Peyer's patch (tissue), 4 donors: ENCODE results near the gene METTL1. TPM values are rescaled to one million over a fixed set of nuclear protein-coding genes. Genes with fewer than 3 reads are reported as not detected.
A peak's percentile ranks its signal among the peaks of the same experiment; 100 is the strongest.
"Not testable (repeated sequence)": the region's sequence is repeated elsewhere in the genome, so short reads cannot be mapped to it uniquely, and the experiment has no call there.

Experiments used
- DNase-seq, 3 donors: peaks; one replicate each; pipeline ENCODE4 v3.0.0-alpha.2; 2017 to 2019
- H3K27ac ChIP-seq, 4 donors: fragments of 200-600 bp; sonication (generic); one replicate each; pipeline ENCODE4 v1.5.1; 2016 to 2019
- H3K27me3 ChIP-seq, 2 donors: fragments of 200-600 bp; sonication (generic); one replicate each; pipeline ENCODE4 v1.5.1; 2019
- H3K36me3 ChIP-seq, 3 donors: fragments of 200-600 bp; sonication (generic); one replicate each; pipeline ENCODE4 v1.5.1; 2016 to 2019
- H3K4me1 ChIP-seq, 4 donors: fragments of 200-600 bp; sonication (generic); one replicate each; pipeline ENCODE4 v1.5.1; 2016 to 2019
- H3K4me3 ChIP-seq, 4 donors: fragments of 200-600 bp; sonication (generic); 1 replicate in 3 of 4; 2 replicates in 1 of 4; pipeline ENCODE4 v1.5.1; 2016 to 2019; ENCODE audit warnings: mild to moderate bottlenecking in 1 of 4
- H3K9me3 ChIP-seq, 4 donors: fragments of 200-600 bp; sonication (generic); one replicate each; pipeline ENCODE4 v1.5.1; 2016 to 2019; ENCODE audit warnings: mild to moderate bottlenecking in 1 of 4
- POLR2A ChIP-seq, 2 donors: fragments of 450-650 bp; IDR thresholded peaks; one replicate each; pipeline ENCODE4 v1.5.1; 2017; ENCODE audit warnings: antibody characterized with exemption in 2 of 2, mild to moderate bottlenecking in 2 of 2, moderate library complexity in 2 of 2
- total RNA-seq, 4 donors: library from RNA; depleted of rRNA; stranded (reverse); fragments of >200 nt; gene quantifications; one replicate each; pipeline ENCODE4 v1.1.0, GENCODE V29; 2016
- TF ChIP-seq, protein P1 (sequence below), 6 experiments: fragments of 450-650 bp in 4 of 6; fragments of 200-600 bp in 2 of 6; sonication (generic) in 1 of 6; IDR thresholded peaks; one replicate each; pipeline ENCODE4 v1.5.1; 2017 to 2019; ENCODE audit warnings: antibody characterized with exemption in 6 of 6, mild to moderate bottlenecking in 3 of 6, moderate library complexity in 1 of 6

The METTL1 gene
- total RNA-seq, 4 donors from 2014 or later, result 1.2 to 26.4 (median 8.0) TPM

DNA sequence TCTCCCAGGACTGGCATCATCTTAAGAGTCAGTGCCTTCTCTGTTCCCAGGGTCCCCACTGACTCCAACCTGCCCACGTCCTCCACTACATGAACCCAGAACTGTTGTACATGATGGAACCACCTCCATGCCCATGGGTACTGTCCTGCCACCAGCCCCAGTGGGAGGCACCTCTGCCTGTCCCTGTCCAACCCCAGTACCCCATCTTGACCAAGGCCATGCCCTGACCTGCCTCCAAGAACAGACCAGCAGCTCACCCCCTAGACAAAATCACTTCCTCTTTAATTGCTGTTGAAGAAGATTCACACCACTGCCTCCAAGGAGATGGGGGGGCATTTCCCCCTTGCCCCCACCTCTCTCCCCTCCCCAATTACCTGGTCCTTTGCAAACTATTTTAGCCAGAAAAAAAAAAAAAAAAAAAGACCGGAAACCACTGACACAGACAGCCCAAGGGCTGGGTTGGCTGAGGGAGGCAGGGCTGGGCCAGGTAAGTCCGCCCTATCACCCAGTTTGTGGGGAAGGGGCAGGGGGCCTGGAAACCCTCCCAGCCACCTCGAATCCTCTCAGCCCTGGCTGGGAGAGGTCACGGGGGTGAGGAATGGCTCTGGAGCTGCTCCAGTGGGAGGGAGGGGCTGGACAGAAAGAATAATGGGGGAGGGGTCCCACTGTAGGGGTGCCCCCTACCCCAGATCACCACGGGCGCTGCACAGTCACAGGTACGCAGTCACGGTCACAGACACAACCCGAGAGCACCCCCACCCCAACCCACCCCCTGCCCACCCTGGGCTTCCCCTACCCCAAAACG lies 46.8 kb downstream of the METTL1 start:
- Histone ChIP-seq H3K4me3 (no peak overlapping the region), H3K27ac (no peak overlapping the region), H3K27me3 (peaks cover 0 to 8% of the 10 kb centered on the region in 2 donors), H3K4me1 (peaks cover 0 to 9% (median 0%) of the 10 kb centered on the region in 4 donors), H3K9me3 (no peaks in the 10 kb centered on the region), H3K36me3 (peaks cover 0 to 18% (median 0%) of the 10 kb centered on the region in 3 donors)
- peak in 1 of 3 donors; percentile 43 for DNase-seq
- no peak for TF ChIP-seq POLR2A (IDR thresholded peaks at IDR 0.05)
- TF ChIP-seq, protein P1, sequence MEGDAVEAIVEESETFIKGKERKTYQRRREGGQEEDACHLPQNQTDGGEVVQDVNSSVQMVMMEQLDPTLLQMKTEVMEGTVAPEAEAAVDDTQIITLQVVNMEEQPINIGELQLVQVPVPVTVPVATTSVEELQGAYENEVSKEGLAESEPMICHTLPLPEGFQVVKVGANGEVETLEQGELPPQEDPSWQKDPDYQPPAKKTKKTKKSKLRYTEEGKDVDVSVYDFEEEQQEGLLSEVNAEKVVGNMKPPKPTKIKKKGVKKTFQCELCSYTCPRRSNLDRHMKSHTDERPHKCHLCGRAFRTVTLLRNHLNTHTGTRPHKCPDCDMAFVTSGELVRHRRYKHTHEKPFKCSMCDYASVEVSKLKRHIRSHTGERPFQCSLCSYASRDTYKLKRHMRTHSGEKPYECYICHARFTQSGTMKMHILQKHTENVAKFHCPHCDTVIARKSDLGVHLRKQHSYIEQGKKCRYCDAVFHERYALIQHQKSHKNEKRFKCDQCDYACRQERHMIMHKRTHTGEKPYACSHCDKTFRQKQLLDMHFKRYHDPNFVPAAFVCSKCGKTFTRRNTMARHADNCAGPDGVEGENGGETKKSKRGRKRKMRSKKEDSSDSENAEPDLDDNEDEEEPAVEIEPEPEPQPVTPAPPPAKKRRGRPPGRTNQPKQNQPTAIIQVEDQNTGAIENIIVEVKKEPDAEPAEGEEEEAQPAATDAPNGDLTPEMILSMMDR (IDR thresholded peaks at IDR 0.05), result no peak

DNA sequence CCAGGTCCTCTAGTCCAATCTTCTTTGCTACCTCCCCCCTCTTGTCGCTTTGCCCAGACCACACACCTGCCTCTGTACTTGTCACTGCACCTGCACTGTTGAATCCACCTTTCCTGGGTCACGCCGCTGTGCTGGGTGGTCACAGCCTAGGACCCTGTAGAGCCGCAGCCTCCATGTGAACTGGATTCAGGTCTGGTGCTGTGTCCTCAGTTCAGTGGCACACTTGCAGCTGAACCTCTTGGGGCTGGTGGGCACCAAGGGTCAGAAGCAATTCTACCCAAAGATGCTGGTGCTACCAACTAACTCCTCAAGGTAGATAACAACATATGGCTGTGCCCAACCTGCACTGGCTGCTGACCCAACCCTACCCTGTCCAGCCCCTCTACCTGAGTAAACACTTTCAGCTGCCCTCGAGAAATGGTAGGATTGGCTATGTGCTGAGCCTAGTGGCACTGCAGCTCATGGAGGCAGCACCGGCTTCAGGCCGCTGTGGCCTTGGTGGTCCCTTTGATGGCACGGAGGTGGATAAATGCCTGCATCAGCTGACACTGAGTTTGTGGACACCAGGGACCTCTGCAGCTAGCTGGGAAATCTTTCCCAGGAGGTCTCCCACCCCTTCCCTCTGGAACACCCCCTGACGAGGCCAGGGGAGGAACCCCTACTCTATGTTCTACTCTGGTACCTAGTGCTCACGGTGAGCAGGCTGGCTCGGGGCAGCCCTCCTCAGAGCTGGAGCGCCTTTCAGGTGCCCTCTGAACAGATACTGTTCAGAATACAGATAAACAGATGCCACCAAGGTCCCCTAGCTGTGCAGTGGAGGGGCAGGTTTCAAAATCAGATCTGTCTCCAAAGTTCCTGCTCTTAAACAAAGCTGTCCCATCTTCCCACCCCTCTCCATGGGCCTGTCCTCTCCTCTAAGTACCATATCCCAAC lies 47.6 kb downstream of the METTL1 start:
- TF ChIP-seq, protein P1 (IDR thresholded peaks at IDR 0.05), result no peak
- TF ChIP-seq POLR2A (IDR thresholded peaks at IDR 0.05), result no peak
- DNase-seq, result peak in 1 of 3 donors; percentile 40
- Histone ChIP-seq H3K27ac (no peak overlapping the region), H3K27me3 (peaks cover 0 to 8% of the 10 kb centered on the region in 2 donors), H3K36me3 (peaks cover 0 to 27% (median 0%) of the 10 kb centered on the region in 3 donors), H3K4me3 (no peak overlapping the region), H3K4me1 (peaks cover 0 to 9% (median 0%) of the 10 kb centered on the region in 4 donors), H3K9me3 (no peaks in the 10 kb centered on the region)

DNA sequence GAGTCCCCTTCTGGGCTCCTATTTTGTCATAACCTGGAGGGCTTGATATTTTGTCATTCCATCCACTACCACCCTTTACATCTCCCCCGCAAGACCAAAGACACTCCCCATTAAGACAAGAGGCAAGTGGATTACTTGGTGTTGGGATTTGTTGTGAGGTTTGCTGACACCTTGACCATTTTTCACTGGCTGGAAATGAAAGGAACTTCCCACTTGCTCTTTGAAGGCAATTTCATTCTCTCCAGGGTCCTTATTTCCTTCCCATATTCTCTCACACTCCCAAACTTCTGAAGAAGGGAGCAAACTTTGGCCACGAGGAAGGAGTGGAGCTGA lies 48.3 kb downstream of the METTL1 start:
- Histone ChIP-seq H3K27me3 (peaks cover 0 to 6% of the 10 kb centered on the region in 2 donors), H3K36me3 (peaks cover 0 to 33% (median 0%) of the 10 kb centered on the region in 3 donors), H3K9me3 (no peaks in the 10 kb centered on the region), H3K4me3 (no peak overlapping the region), H3K27ac (no peak overlapping the region), H3K4me1 (peaks cover 0 to 9% (median 0%) of the 10 kb centered on the region in 4 donors)
- TF ChIP-seq, protein P1 (IDR thresholded peaks at IDR 0.05), result no peak
- no peak for TF ChIP-seq POLR2A (IDR thresholded peaks at IDR 0.05)
- DNase-seq, result peak in 1 of 3 donors; percentile 23

DNA sequence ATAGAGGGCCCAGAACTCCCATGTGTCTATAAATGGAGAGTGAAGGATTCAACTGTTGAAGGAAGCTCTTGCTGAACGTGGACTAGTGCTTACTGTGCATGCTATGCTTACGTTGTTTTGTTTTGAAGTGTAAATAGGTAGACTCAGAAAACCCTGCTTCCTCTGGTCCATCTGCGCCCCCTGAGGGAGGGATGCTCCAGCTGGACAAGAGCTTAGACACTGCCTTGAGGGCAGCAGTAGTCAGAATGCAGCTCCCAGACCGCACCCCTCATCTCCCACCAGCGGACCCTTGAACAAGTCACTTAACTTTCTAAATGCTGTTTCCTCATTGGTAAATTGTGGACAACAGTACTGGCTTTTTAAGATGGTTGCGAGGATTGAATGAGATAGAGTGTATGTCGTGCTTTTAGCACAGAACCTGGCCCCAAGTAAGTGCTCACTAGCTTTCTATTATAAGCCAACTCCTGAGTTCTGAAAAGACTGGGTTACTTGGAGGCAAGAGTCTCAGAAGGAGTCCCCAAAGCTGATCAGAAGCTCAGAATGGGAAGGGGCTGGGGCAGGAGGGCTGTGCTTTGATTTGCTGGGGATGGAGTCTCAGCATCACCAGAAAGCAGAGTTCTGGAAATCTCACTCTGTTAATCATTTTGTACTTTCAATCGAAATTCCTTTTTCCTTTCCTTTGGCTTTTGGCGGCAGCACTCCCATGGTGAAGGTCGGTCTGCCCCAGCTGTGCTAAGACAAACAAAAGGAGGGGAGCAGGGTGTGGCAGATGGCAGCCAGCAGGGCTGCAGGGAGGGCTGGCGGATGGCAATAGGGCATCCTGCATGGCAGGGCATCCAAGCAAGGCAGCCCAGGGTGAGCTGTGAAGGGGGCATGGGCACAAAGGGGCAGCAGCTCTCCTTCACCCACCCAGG lies 48.9 kb downstream of the METTL1 start:
- Histone ChIP-seq H3K9me3 (no peaks in the 10 kb centered on the region), H3K36me3 (peaks cover 0 to 39% (median 0%) of the 10 kb centered on the region in 3 donors), H3K4me1 (peaks cover 0 to 9% (median 0%) of the 10 kb centered on the region in 4 donors), H3K4me3 (no peak overlapping the region), H3K27me3 (peaks cover 0 to 4% of the 10 kb centered on the region in 2 donors), H3K27ac (no peak overlapping the region)
- DNase-seq, result peak in 1 of 3 donors; percentile 44
- TF ChIP-seq POLR2A (IDR thresholded peaks at IDR 0.05), result no peak
- TF ChIP-seq, protein P1 (IDR thresholded peaks at IDR 0.05), result no peak

DNA sequence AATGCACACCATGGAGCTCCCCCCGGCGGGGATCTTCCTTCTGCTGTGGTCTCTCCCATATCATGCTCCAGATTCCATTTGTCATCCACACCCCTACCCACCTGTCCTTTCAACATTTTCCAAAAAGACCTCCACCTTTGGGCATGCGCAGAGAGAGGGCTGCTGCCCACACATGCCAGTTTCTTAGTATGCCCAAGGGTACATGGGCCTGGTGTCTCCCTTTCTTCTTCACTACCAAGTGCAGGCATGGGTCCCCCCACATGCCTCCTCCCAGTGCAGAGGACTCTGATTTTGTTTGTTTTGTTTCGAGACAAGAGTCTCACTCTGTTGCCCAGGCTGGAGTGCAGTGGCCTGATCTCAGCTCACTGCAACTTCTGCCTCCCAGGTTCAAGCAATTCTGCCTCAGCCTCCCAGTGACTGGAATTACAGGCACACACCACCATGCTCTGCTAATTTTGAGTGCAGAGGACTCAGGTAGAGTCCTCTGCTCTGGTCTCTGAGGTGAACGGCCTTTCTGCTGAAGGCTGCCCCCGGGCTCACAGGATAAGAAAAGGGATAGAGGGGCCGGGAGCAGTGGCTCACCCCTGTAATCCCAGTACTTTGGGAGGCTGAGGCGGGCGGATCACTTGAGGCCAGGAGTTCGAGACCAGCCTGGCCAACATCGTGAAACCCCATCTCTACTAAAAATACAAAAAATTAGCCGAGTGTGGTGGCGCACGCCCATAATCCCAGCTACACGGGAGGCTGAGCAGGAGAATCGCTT lies 49.9 kb downstream of the METTL1 start:
- H3K4me3 ChIP-seq, H3K27ac ChIP-seq, H3K4me1 ChIP-seq, H3K27me3 ChIP-seq, H3K9me3 ChIP-seq: not testable (repeated sequence)
- peaks cover 0 to 49% (median 0%) of the 10 kb centered on the region in 3 donors for H3K36me3 ChIP-seq
- DNase-seq, result peak in 1 of 3 donors; percentile 39
